Measurements from ENCODE around the gene CARD14.
A peak's percentile ranks its signal among the peaks of the same experiment; 100 is the strongest.
"Not testable (repeated sequence)": the region's sequence is repeated elsewhere in the genome, so short reads cannot be mapped to it uniquely, and the experiment has no call there.

CARD14 gene

DNA sequence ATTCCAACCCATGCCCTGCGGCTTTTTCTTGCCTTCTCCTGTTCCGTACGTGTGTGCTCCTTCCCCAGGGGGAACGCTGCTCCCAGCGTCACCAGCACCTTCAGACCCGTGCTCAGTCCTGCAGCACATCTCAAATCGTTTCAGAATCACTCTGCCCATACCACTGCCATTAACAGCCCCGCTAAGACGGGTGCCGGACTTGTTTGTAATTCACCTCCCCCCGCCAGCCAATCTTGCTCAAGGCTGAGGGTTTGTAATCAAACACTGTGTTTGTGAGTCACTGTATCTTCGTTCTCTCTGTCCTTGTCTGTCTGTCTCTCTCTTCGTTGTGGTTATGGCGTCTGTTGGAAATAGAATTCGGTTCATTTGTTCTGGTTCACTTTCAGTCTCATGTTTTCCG, 17.3 kb downstream of the CARD14 start:
- no peak for DNase-seq

DNA sequence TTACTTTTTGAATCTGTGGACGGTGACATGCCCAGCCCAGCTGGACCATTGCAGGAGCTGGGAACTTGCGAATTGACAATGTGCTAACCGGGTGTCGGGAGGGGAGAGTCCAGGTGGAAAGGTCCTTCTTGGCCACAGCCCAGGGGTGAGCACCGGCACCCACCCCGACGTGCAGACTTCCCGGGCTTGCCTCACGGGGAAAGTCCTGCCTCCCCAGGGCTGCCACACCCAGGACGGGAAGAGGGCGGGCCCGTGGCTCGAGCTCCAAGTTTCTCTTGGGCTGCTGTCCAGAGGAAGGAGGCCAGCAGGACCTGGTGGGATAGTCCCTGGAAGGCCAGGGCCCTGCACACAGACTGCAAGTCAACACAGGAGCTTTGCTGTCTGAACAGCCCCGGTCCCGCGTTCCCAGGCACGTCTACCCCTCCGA, 17.7 kb downstream of the CARD14 start:
- DNase-seq = no peak

DNA sequence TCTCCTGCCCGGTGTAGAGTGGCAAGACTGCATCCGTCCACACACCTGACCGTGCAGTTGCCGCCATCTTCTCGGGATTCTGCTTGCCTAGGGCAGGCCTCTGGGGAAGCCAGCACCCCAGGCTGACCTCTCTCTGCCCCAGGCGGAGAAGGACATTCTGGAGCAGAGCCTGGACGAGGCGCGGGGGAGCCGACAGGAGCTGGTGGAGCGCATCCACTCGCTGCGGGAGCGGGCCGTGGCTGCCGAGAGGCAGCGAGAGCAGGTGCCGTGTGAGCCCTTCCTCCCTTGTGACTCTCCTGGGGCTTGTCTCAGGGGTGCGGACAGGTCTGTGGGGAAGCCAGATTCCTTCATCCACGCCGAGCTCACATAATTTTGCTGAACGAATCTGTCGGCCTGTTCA, 19.8 kb downstream of the CARD14 start:
- no peak for DNase-seq

GRCh38 chr17:80190716-80191115, 20.9 kb downstream of the CARD14 start:
- no peak for DNase-seq

DNA sequence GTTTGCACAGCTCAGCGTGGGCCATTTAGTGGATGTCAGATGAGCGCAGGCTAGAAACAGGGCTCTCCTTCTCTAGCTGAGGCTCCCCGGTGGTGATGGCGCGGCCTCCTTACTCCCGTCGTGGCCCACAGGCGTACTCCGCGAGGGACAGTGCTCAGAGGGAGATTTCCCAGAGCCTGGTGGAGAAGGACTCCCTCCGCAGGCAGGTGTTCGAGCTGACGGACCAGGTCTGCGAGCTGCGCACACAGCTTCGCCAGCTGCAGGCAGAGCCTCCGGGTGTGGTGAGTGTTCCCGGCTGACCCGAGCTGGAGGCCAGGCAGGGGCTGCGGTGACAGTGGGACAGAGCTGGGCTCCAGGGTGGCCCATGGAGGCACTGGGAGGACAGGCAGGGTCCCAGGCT, 21.4 kb downstream of the CARD14 start:
- no peak for DNase-seq

- peak; percentile 14 for DNase-seq
Measured at GRCh38 chr17:80191865-80192661, 22.2 kb downstream of the CARD14 start.

DNA sequence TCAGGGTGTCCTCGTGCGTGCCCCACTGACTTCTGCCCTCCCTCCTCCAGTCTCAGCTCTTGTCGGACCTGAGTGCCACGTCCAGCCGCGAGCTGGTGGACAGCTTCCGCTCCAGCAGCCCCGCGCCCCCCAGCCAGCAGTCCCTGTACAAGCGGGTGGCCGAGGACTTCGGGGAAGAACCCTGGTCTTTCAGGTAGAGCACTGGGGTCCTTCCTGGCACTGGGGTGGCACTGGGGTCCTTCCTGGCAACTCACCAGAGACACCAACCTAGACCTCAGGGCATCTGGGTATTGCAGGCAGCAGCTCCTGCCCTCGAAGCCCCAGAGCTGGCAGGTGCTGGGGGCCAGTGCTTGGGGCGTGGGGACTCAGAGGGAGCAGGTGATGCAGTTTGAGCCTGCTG, 25.3 kb downstream of the CARD14 start:
- no peak for DNase-seq

DNA sequence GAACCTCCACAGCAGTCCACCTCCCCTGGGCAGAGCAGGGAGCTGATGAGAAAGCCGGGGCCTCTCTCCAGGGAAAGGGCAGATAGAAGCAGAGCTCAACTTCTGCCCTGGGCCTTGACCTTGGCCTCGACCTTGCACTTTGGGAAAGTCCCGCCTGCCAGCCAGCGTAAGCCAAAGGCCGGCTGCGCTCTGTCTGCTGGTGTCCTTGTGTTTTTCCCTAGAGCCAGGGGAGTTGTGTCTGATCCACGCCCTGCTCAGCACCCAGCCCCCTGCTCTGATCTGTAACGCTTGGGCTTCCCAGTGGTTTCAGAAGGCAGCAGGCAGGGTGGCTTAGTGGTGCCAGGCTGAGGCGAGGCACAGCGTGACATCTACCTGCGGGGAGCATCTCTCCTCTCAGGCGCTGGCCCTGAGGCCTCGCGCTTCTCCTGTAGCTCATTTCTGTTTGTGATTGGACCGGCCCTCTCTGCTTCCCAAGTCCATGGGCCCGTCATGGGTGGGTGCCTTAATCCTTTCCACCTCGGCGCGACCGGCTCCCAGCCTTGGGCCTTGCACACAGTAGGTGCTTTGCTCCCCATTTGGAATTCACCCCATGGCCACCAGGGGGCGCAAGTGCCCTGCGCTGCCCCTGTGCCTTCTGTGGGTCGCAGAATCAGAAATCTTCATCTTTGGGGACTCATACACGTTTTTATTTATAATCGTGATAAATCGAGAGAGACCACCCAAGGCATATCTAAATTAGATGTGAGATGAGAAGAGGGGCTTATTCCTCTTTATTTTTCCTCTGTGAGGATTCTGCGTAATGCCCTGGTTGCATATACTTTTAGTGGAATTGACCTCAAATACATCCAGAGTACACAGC, 26.1 kb downstream of the CARD14 start:
- DNase-seq = no peak

- no peak for DNase-seq
Measured at GRCh38 chr17:80196652-80197051, 26.8 kb downstream of the CARD14 start.

- no peak for DNase-seq
Measured at GRCh38 chr17:80198144-80198661, 28.4 kb downstream of the CARD14 start.

GRCh38 chr17:80199295-80199694, 29.5 kb downstream of the CARD14 start:
- DNase-seq = not testable (repeated sequence)

DNA sequence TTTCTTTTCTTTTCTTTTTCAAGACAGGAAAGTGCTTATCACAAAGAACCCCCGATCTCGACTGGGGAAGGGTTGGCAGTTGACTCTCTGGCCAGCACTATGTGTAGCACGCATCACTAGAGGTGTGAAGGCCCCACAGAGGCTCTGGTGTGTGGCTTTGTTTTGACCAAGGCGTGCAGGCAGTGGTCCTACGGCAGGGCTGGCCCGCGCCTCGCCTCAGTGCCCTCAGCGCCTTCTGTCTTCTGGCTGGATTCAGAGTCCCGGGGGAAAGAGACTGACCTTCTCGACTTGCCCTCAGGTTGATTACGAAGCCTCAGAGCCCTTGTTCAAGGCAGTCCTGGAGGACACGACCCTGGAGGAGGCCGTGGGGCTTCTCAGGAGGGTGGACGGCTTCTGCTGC, 31.6 kb downstream of the CARD14 start:
- no peak for DNase-seq

GRCh38 chr17:80202197-80202596, 32.4 kb downstream of the CARD14 start:
- no peak for DNase-seq

DNA sequence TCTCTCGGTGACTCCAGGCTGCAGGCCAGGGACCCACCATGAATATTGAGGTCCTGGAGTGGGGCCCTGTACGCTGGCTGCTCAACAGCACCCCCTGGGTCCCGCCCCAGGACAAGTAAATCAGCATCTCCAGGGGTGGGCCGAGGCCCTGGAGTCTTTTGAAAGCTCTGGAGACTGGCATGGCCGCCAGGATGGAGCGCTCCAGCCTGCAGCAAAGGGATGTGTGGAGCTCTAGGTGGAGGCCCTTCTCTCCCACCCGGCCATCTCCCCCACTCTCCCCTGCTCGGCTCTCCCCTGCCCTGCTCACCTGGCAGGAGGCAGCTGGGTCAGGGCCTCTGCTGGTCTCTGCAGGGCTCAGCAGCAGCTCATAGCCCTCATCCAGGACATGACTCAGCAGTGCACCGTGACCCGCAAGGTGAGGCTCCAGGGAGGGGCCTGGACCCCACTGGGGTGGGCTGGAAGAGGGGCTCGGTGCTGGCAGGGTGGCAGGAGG, 33.7 kb downstream of the CARD14 start:
- no peak for DNase-seq

DNA sequence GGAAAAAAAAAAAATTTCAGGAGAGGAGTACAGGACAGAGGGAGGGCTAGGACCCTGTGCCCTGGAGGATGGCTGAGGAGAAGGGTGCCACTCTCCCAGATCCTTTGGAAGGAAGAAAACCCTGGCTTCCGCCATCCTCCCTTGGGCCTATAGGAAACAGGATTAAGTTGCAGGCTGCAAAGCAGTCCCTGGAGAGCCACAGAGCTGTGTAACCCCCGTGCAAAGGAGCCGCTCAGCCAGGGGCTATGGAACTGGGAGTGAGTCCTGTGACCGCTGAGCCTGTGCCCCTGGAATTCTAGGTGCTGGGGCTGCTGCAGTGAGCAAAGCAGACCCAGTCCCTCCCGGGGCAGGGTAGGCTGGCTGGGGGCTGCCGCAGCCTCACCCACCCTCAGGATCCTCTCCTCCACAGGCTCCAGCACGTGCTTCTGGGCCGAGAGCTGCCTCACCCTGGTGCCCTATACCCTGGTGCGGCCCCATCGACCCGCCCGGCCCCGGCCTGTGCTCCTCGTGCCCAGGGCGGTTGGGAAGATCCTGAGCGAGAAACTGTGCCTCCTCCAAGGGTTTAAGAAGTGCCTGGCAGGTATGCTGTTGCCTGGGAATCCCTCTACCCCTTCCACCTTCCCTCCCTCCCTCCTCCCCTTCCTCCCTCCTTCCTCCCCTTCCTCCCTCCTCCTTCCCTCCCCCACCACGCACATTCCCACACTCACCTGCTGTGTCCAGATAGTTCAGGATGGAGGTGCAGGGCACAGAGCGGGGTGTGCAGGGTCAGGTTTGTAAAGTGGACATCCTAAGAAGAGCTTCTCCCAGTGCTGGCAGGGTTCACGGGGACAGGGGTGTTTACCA, 35.0 kb downstream of the CARD14 start:
- no peak for DNase-seq

DNA sequence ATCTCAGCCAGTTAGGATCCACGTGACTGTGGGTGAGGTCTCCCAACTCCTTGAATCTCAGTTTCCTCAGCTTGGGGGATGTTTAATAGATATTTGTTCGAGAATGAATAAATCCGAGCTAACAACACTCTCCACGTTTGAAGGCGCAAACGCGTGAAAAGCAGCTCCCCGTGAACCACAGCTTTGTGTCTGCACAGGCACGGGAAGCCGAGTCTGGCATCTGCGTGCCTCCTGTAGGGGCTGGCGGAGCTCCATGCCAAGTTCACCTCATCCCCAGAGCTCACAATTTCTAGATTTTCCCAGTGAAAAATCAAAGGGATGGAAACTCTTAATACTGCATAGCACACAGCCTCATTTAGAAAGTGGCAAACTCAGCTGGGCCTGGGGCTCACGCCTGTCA, 36.0 kb downstream of the CARD14 start:
- no peak for DNase-seq

- no peak for DNase-seq
Measured at GRCh38 chr17:80208050-80208449, 38.2 kb downstream of the CARD14 start.

GRCh38 chr17:80209765-80210164, 39.9 kb downstream of the CARD14 start:
- no peak for DNase-seq

DNA sequence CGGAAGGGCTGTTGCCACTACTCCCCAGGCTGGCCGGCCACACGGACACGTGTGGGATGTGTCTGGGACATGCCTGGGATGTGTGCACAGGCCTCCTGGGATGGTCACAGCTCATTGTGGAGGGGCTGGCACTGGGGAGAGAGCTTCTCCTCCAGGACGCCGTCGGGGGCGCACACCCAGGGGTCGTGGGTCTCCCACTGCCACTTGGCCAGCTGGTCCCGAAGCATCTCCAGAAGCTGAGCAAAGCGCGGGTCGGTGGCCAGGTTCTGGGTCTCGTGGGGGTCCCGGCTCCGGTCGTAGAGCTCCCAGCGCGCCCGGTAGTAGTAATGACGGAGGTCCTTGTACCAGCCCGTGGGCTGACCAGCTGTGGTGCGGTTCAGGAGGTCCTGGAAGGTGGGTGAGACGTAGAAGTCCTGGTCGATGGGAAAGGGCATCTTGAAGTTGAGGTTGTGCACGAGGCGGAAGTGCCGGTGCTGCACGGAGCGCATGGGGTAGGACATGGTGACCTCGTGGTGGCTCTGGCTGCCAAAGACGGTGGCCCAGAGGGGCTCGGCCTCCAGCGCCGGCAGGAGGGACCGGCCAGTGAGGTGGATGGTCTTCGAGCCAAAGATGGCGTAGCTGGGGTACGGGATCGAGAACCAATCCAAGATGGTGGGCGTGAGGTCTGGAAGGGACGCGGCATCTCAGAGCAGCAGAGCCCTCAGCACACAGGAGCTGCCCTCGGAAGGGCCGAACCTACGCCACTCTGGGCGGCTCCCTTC, 40.7 kb downstream of the CARD14 start:
- no peak for DNase-seq

- DNase-seq = no peak
Measured at GRCh38 chr17:80212109-80212508, 42.3 kb downstream of the CARD14 start.

- DNase-seq = no peak
Measured at GRCh38 chr17:80212511-80212910, 42.7 kb downstream of the CARD14 start.

Data from fibroblast of skin of scalp (primary cell).